NOMO-1 treated with dmso at 0.1 percent for 144 hours (cell line): ENCODE measurements around the gene CDC42EP1.
"Not testable (repeated sequence)": the region's sequence is repeated elsewhere in the genome, so short reads cannot be mapped to it uniquely, and the experiment has no call there.

Experiments
- DNase-seq: peaks from one replicate; lab custom pipeline; 2025; ENCODE audit not compliant: unreplicated experiment; lab: John Stamatoyannopoulos, UW

CDC42EP1 gene

GRCh38 chr22:37533995-37534394, 26.3 kb upstream of the CDC42EP1 start:
- peak; percentile 74 for DNase-seq

- DNase-seq = no peak
Measured at GRCh38 chr22:37534445-37534844, 25.8 kb upstream of the CDC42EP1 start.

GRCh38 chr22:37535159-37535558, 25.1 kb upstream of the CDC42EP1 start:
- no peak for DNase-seq

GRCh38 chr22:37538590-37539357, 21.5 kb upstream of the CDC42EP1 start:
- peak; percentile 96 for DNase-seq

GRCh38 chr22:37539790-37540189, 20.5 kb upstream of the CDC42EP1 start:
- not testable (repeated sequence) for DNase-seq

- DNase-seq = not testable (repeated sequence)
Measured at GRCh38 chr22:37542416-37542815, 17.9 kb upstream of the CDC42EP1 start.

GRCh38 chr22:37542959-37543358, 17.3 kb upstream of the CDC42EP1 start:
- DNase-seq = no peak

- peak; percentile 21 for DNase-seq
Measured at GRCh38 chr22:37544955-37545702, 15.2 kb upstream of the CDC42EP1 start.

- no peak for DNase-seq
Measured at GRCh38 chr22:37545703-37546436, 14.4 kb upstream of the CDC42EP1 start.

- no peak for DNase-seq
Measured at GRCh38 chr22:37546437-37547250, 13.6 kb upstream of the CDC42EP1 start.

GRCh38 chr22:37547251-37547741, 13.0 kb upstream of the CDC42EP1 start:
- DNase-seq = no peak

GRCh38 chr22:37549704-37550059, 10.6 kb upstream of the CDC42EP1 start:
- no peak for DNase-seq

- not testable (repeated sequence) for DNase-seq
Measured at GRCh38 chr22:37550921-37551320, 9.4 kb upstream of the CDC42EP1 start.

GRCh38 chr22:37551981-37552380, 8.3 kb upstream of the CDC42EP1 start:
- no peak for DNase-seq

GRCh38 chr22:37552524-37553163, 7.6 kb upstream of the CDC42EP1 start:
- DNase-seq = no peak

GRCh38 chr22:37553725-37554124, 6.6 kb upstream of the CDC42EP1 start:
- no peak for DNase-seq

- DNase-seq = no peak
Measured at GRCh38 chr22:37555029-37555428, 5.3 kb upstream of the CDC42EP1 start.

- DNase-seq = no peak
Measured at GRCh38 chr22:37556710-37557109, 3.6 kb upstream of the CDC42EP1 start.

GRCh38 chr22:37557321-37558001, 2.8 kb upstream of the CDC42EP1 start:
- no peak for DNase-seq

GRCh38 chr22:37558815-37559214, 1.5 kb upstream of the CDC42EP1 start:
- no peak for DNase-seq
